ENCODE results near the gene SEC61A2.
"Not testable (repeated sequence)": the region's sequence is repeated elsewhere in the genome, so short reads cannot be mapped to it uniquely, and the experiment has no call there.

Gene SEC61A2

GRCh38 chr10:12129222-12130111, at the start of gene SEC61A2:
Gene SEC61A2, plus strand, starts transcription at chr10:12129677. Its CDS starts 111 bp downstream, at chr10:12129788.
- Histone ChIP-seq H2AFZ (ENCODE audit: low read depth, low read length) (peak within 1 kb of the TSS; percentile 73), H3K27me3 (ENCODE audit: insufficient read depth, low read length) (no peaks in the 10 kb centered on the region), H3K9me3 (ENCODE audit: low read length) (no peaks in the 10 kb centered on the region), H3K4me3 (ENCODE audit: low read length) (peak within 1 kb of the TSS; percentile 63), H3K4me1 (ENCODE audit: insufficient read depth, low read length) (peaks cover 4% of the 10 kb centered on the region), H3K36me3 (ENCODE audit: insufficient read depth, low read length) (peaks cover 15% of the 10 kb centered on the region)

DNA sequence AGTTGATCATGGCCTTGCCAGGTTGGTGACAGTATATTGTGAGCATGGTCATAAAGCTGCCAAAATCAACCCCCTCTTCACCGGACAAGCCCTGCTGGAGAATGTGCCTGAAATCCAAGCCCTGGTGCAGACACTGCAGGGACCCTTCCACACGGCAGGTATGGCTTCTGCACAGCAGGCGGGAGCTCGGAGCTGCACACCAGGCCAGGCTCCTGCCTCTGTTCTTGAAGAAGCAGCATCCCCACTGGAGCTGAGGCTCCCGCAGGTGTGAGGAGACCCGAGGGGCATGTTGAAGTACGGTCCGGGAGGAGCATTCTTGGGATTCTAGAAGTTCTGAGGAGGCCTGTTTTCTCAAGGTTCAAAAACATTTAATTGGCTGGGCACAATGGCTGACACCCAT, 48.0 kb upstream of the SEC61A2 start:
- no peak overlapping the region for H3K4me3 ChIP-seq (ENCODE audit: low read length)
- H3K36me3 ChIP-seq (ENCODE audit: insufficient read depth, low read length): peaks cover 31% of the 10 kb centered on the region
- no peaks in the 10 kb centered on the region for H3K27me3 ChIP-seq (ENCODE audit: insufficient read depth, low read length)
- H2AFZ ChIP-seq (ENCODE audit: low read depth, low read length): no peak overlapping the region
- no peaks in the 10 kb centered on the region for H3K9me3 ChIP-seq (ENCODE audit: low read length)
- no peaks in the 10 kb centered on the region for H3K4me1 ChIP-seq (ENCODE audit: insufficient read depth, low read length)

- Histone ChIP-seq H3K9me3 (ENCODE audit: low read length) (no peaks in the 10 kb centered on the region), H3K36me3 (ENCODE audit: insufficient read depth, low read length) (peaks cover 36% of the 10 kb centered on the region), H2AFZ (ENCODE audit: low read depth, low read length) (no peak overlapping the region), H3K4me1 (ENCODE audit: insufficient read depth, low read length) (no peaks in the 10 kb centered on the region), H3K27me3 (ENCODE audit: insufficient read depth, low read length) (no peaks in the 10 kb centered on the region), H3K4me3 (ENCODE audit: low read length) (no peak overlapping the region)
Observed at GRCh38 chr10:12081879-12082557, 47.5 kb upstream of the SEC61A2 start.

- Histone ChIP-seq H3K36me3 (ENCODE audit: insufficient read depth, low read length) (peaks cover 69% of the 10 kb centered on the region), H3K4me3 (ENCODE audit: low read length) (no peak overlapping the region), H2AFZ (ENCODE audit: low read depth, low read length) (no peak overlapping the region)
Observed at GRCh38 chr10:12088919-12089318, 40.6 kb upstream of the SEC61A2 start.

GRCh38 chr10:12091421-12091820, 38.1 kb upstream of the SEC61A2 start:
- Histone ChIP-seq H3K36me3 (ENCODE audit: insufficient read depth, low read length) (peaks cover 69% of the 10 kb centered on the region), H3K27me3 (ENCODE audit: insufficient read depth, low read length) (no peaks in the 10 kb centered on the region), H3K9me3 (ENCODE audit: low read length) (no peaks in the 10 kb centered on the region), H3K4me1 (ENCODE audit: insufficient read depth, low read length) (no peaks in the 10 kb centered on the region), H2AFZ (ENCODE audit: low read depth, low read length) (no peak overlapping the region), H3K4me3 (ENCODE audit: low read length) (no peak overlapping the region)

More at GRCh38 chr10:12088919-12089318, 40.6 kb upstream of the SEC61A2 start:
- no peaks in the 10 kb centered on the region for H3K27me3 ChIP-seq (ENCODE audit: insufficient read depth, low read length)
- no peaks in the 10 kb centered on the region for H3K9me3 ChIP-seq (ENCODE audit: low read length)
- H3K4me1 ChIP-seq (ENCODE audit: insufficient read depth, low read length): no peaks in the 10 kb centered on the region

GRCh38 chr10:12097361-12097760, 32.1 kb upstream of the SEC61A2 start:
- not testable (repeated sequence) for H3K4me1 ChIP-seq (ENCODE audit: insufficient read depth, low read length); H2AFZ ChIP-seq (ENCODE audit: low read depth, low read length); H3K4me3 ChIP-seq (ENCODE audit: low read length); H3K9me3 ChIP-seq (ENCODE audit: low read length); H3K27me3 ChIP-seq (ENCODE audit: insufficient read depth, low read length)
- H3K36me3 ChIP-seq (ENCODE audit: insufficient read depth, low read length): peaks cover 73% of the 10 kb centered on the region

- no peak overlapping the region for H3K4me3 ChIP-seq (ENCODE audit: low read length)
- no peaks in the 10 kb centered on the region for H3K27me3 ChIP-seq (ENCODE audit: insufficient read depth, low read length)
- no peak overlapping the region for H2AFZ ChIP-seq (ENCODE audit: low read depth, low read length)
- H3K9me3 ChIP-seq (ENCODE audit: low read length): peaks cover 1% of the 10 kb centered on the region
- H3K4me1 ChIP-seq (ENCODE audit: insufficient read depth, low read length): no peaks in the 10 kb centered on the region
- H3K36me3 ChIP-seq (ENCODE audit: insufficient read depth, low read length): peaks cover 75% of the 10 kb centered on the region
Observed at GRCh38 chr10:12097791-12098190, 31.7 kb upstream of the SEC61A2 start.

DNA sequence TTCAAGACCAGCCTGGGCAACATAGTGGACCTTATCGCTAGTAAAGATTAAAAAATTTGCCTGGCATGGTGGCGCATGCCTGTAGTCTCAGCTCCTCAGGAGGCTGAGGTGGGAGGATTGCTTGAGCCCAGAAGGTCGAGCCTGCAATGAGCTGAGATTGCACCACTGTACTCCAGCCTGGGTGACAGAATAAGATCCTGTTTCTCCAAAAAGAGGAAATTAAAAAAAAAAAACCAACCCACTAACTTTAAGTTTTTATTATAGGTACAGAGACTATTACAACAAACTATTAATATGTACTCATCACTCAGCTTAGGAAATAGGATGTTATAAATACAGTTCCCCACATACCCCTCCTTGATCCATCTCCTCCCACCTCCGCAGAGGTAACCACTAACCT, 30.5 kb upstream of the SEC61A2 start:
- peaks cover 1% of the 10 kb centered on the region for H3K9me3 ChIP-seq (ENCODE audit: low read length)
- peaks cover 75% of the 10 kb centered on the region for H3K36me3 ChIP-seq (ENCODE audit: insufficient read depth, low read length)
- no peaks in the 10 kb centered on the region for H3K4me1 ChIP-seq (ENCODE audit: insufficient read depth, low read length)
- H2AFZ ChIP-seq (ENCODE audit: low read depth, low read length): no peak overlapping the region
- H3K27me3 ChIP-seq (ENCODE audit: insufficient read depth, low read length): no peaks in the 10 kb centered on the region
- no peak overlapping the region for H3K4me3 ChIP-seq (ENCODE audit: low read length)

GRCh38 chr10:12103802-12104201, 25.7 kb upstream of the SEC61A2 start:
- Histone ChIP-seq H2AFZ (ENCODE audit: low read depth, low read length) (no peak overlapping the region), H3K4me3 (ENCODE audit: low read length) (no peak overlapping the region), H3K9me3 (ENCODE audit: low read length) (no peaks in the 10 kb centered on the region), H3K36me3 (ENCODE audit: insufficient read depth, low read length) (peaks cover 80% of the 10 kb centered on the region), H3K27me3 (ENCODE audit: insufficient read depth, low read length) (no peaks in the 10 kb centered on the region), H3K4me1 (ENCODE audit: insufficient read depth, low read length) (no peaks in the 10 kb centered on the region)

DNA sequence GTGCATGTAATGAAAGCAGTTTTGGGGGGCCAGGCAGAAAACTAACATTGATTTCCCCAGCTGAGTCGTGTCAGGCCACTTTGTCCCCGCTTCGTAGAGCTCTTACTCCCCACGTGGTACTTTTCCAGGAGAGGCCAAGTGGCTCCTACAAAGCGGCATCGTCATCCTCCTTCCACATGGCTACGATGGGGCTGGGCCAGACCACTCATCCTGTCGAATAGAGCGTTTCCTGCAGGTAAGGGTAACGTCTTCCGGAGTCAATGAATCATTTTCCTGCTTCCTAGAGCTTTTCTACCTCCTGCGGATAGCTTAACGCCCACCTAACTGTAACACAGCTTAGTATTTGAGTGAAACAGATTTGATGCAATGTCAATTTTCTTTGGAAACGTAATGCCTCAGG, 21.7 kb upstream of the SEC61A2 start:
- Histone ChIP-seq H3K27me3 (ENCODE audit: insufficient read depth, low read length) (no peaks in the 10 kb centered on the region), H3K4me1 (ENCODE audit: insufficient read depth, low read length) (no peaks in the 10 kb centered on the region), H2AFZ (ENCODE audit: low read depth, low read length) (no peak overlapping the region), H3K36me3 (ENCODE audit: insufficient read depth, low read length) (peaks cover 80% of the 10 kb centered on the region), H3K9me3 (ENCODE audit: low read length) (no peaks in the 10 kb centered on the region), H3K4me3 (ENCODE audit: low read length) (no peak overlapping the region)

- Histone ChIP-seq H3K27me3 (ENCODE audit: insufficient read depth, low read length) (no peaks in the 10 kb centered on the region), H2AFZ (ENCODE audit: low read depth, low read length) (no peak overlapping the region), H3K36me3 (ENCODE audit: insufficient read depth, low read length) (peaks cover 79% of the 10 kb centered on the region)
Observed at GRCh38 chr10:12109286-12109685, 20.2 kb upstream of the SEC61A2 start.

DNA sequence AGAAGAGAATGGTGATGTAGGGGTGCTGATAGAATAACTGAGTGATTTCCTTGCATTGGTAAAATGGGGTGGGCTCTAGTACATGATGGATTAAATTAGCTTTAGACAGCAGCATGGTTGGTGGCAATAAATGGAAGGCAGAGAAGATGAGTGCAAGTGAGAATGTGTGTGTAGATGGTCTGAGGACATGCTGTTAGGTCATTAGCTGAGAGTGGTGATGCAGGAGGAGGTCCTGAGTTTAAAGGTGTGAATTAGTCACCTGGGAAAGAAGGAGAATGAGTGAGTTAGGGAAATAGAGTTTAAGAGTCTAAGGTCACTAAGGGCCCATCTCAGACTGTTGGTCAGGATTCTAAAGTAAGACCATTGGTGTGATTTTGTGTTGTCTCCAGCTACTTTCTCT, 17.9 kb upstream of the SEC61A2 start:
- H3K27me3 ChIP-seq (ENCODE audit: insufficient read depth, low read length): no peaks in the 10 kb centered on the region
- H3K36me3 ChIP-seq (ENCODE audit: insufficient read depth, low read length): peaks cover 72% of the 10 kb centered on the region
- no peak overlapping the region for H3K4me3 ChIP-seq (ENCODE audit: low read length)
- H2AFZ ChIP-seq (ENCODE audit: low read depth, low read length): no peak overlapping the region
- no peaks in the 10 kb centered on the region for H3K4me1 ChIP-seq (ENCODE audit: insufficient read depth, low read length)
- no peaks in the 10 kb centered on the region for H3K9me3 ChIP-seq (ENCODE audit: low read length)

More at GRCh38 chr10:12109286-12109685, 20.2 kb upstream of the SEC61A2 start:
- Histone ChIP-seq H3K4me1 (ENCODE audit: insufficient read depth, low read length) (no peaks in the 10 kb centered on the region), H3K4me3 (ENCODE audit: low read length) (no peak overlapping the region), H3K9me3 (ENCODE audit: low read length) (no peaks in the 10 kb centered on the region)

DNA sequence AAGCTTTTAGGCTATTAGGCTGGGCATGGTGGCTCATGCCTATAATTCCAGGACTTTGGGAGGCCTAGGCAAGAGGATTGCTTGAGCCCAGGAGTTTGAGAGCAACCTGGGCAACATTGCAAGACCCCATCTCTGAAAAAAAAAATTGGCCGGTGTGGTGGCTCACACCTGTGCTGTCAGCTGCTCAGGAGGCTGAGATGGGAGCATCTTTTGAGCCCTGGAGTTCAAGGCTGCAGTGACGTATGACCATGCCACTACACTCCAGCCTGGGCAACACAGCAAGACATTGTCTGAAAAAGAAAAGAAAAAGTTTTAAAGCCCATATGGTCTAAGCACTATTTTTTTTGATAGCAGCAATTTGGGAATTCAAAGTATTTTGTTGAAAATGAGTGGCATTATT, 15.8 kb upstream of the SEC61A2 start:
- H3K27me3 ChIP-seq (ENCODE audit: insufficient read depth, low read length): no peaks in the 10 kb centered on the region
- peaks cover 68% of the 10 kb centered on the region for H3K36me3 ChIP-seq (ENCODE audit: insufficient read depth, low read length)
- H3K9me3 ChIP-seq (ENCODE audit: low read length): no peaks in the 10 kb centered on the region
- H2AFZ ChIP-seq (ENCODE audit: low read depth, low read length): no peak overlapping the region
- H3K4me3 ChIP-seq (ENCODE audit: low read length): no peak overlapping the region
- no peaks in the 10 kb centered on the region for H3K4me1 ChIP-seq (ENCODE audit: insufficient read depth, low read length)
